ENCODE results near the gene GRXCR1. TPM values are rescaled to one million over a fixed set of nuclear protein-coding genes. Genes with fewer than 3 reads are reported as not detected.

Gene GRXCR1
- total RNA-seq, 1 experiment from 2014 or later = not detected

GRCh38 chr4:42906891-42907759, 14.6 kb downstream of the GRXCR1 start:
- Histone ChIP-seq H3K9ac (ENCODE audit: extremely low read depth, insufficient read length, low read length) (no peak overlapping the region), H3K79me1 (ENCODE audit: insufficient read depth, low read depth, low read length, poor library complexity, severe bottlenecking) (no peaks in the 10 kb centered on the region), H2BK120ac (ENCODE audit: low read depth, low read length, poor library complexity, severe bottlenecking) (no peak overlapping the region), H3T11ph (ENCODE audit: low read length) (no peak overlapping the region), H3K9me3 (ENCODE audit: control insufficient read depth, low read depth, low read length) (no peaks in the 10 kb centered on the region), H2BK20ac (ENCODE audit: low read depth, low read length, poor library complexity, severe bottlenecking) (no peak overlapping the region), H3K56ac (ENCODE audit: insufficient read length, low read depth, low read length) (no peak overlapping the region), H3K4me2 (ENCODE audit: insufficient read depth, insufficient read length, low read length) (no peak overlapping the region), H4K5ac (ENCODE audit: insufficient read length, low read depth, low read length) (no peak overlapping the region), H4K91ac (ENCODE audit: insufficient read length, low read depth, low read length) (no peak overlapping the region), H3K4ac (ENCODE audit: low read depth, low read length) (no peak overlapping the region), H3K27me3 (ENCODE audit: insufficient read depth, low read length) (no peaks in the 10 kb centered on the region), H3K79me2 (ENCODE audit: insufficient read depth, low read length) (no peaks in the 10 kb centered on the region), H2AFZ (ENCODE audit: low read length) (no peak overlapping the region), H3K23me2 (ENCODE audit: insufficient read length, low read depth, low read length, poor library complexity, severe bottlenecking) (no peaks in the 10 kb centered on the region), H3K4me1 (ENCODE audit: insufficient read depth, low read length) (no peaks in the 10 kb centered on the region), H3K23ac (ENCODE audit: insufficient read length, low read depth, low read length) (no peak overlapping the region), H2BK5ac (ENCODE audit: insufficient read length, low read length) (no peak overlapping the region), H4K20me1 (ENCODE audit: control insufficient read depth, insufficient read depth, insufficient read length) (no peaks in the 10 kb centered on the region), H3K27ac (ENCODE audit: insufficient read length, low read depth, low read length) (no peak overlapping the region), H2BK12ac (ENCODE audit: insufficient read length, low read depth, low read length) (no peak overlapping the region), H4K8ac (replicated peaks; ENCODE audit: insufficient read length, low read depth, low read length) (no peak overlapping the region), H2BK15ac (ENCODE audit: low read depth, low read length) (no peak overlapping the region), H3K14ac (ENCODE audit: insufficient read depth, low read length) (no peak overlapping the region), H2AK5ac (ENCODE audit: insufficient read length, low read length) (no peak overlapping the region), H3K18ac (ENCODE audit: insufficient read length, low read depth, low read length) (no peak overlapping the region)
- H3K4me3 Mint-ChIP-seq = no peak overlapping the region
- H3K36me3 Mint-ChIP-seq (ENCODE audit: insufficient read depth in 1 of 3, low read depth in 3 of 3) = no peaks in the 10 kb centered on the region
- H3K27ac Mint-ChIP-seq = peak overlapping the region in 1 of 3 experiments; percentile 46; a peak in 1 of 7 replicates
- no CpG with 5 or more reads among the region's 6 CpGs for WGBS (ENCODE audit: extremely low coverage, insufficient read length, low lambda C conversion rate)
- H3K27me3 Mint-ChIP-seq (ENCODE audit: low read depth) = no peaks in the 10 kb centered on the region
- H3K4me1 Mint-ChIP-seq = no peaks in the 10 kb centered on the region
- TF ChIP-seq, protein P1, sequence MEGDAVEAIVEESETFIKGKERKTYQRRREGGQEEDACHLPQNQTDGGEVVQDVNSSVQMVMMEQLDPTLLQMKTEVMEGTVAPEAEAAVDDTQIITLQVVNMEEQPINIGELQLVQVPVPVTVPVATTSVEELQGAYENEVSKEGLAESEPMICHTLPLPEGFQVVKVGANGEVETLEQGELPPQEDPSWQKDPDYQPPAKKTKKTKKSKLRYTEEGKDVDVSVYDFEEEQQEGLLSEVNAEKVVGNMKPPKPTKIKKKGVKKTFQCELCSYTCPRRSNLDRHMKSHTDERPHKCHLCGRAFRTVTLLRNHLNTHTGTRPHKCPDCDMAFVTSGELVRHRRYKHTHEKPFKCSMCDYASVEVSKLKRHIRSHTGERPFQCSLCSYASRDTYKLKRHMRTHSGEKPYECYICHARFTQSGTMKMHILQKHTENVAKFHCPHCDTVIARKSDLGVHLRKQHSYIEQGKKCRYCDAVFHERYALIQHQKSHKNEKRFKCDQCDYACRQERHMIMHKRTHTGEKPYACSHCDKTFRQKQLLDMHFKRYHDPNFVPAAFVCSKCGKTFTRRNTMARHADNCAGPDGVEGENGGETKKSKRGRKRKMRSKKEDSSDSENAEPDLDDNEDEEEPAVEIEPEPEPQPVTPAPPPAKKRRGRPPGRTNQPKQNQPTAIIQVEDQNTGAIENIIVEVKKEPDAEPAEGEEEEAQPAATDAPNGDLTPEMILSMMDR (conservative IDR thresholded peaks at IDR 0.05) = no peak
- H3K9me3 Mint-ChIP-seq = no peaks in the 10 kb centered on the region
- DNase-seq = no peak

All from H9 (cell line).